ENCODE results near the gene TENM4.

TENM4 gene

DNA sequence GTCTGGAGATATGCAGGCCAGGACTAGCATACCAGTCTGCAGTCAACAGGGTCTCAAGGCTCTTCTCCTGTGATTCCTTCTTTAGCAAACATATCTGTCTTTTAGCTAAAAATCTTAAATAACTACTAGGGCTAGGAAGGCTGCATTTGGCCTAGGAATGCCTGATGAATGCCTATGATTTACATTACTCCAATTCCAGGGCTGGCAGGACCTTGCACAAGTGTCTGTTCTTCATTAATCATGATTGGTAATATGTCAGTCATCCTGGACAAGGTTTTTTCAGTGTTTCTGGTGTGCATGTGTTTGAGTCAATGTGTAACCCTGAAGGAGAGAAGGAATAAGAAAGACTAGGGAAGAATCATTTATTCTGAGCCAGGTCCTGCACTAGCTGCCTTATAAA, 585.7 kb downstream of the TENM4 start:
- Histone ChIP-seq H3K27ac (ENCODE audit: low read depth, low read length, severe bottlenecking) (no peak overlapping the region), H3K9me3 (ENCODE audit: control insufficient read depth, low read length) (no peaks in the 10 kb centered on the region), H3K4me3 (ENCODE audit: extremely low read depth, insufficient read depth, low read length, poor library complexity, severe bottlenecking) (no peak overlapping the region), H3K36me3 (ENCODE audit: control insufficient read depth, insufficient read depth, low read length) (peaks cover 8% of the 10 kb centered on the region), H3K4me1 (ENCODE audit: control insufficient read depth, insufficient read depth, low read length, poor library complexity, severe bottlenecking) (peaks cover 3% of the 10 kb centered on the region)

DNA sequence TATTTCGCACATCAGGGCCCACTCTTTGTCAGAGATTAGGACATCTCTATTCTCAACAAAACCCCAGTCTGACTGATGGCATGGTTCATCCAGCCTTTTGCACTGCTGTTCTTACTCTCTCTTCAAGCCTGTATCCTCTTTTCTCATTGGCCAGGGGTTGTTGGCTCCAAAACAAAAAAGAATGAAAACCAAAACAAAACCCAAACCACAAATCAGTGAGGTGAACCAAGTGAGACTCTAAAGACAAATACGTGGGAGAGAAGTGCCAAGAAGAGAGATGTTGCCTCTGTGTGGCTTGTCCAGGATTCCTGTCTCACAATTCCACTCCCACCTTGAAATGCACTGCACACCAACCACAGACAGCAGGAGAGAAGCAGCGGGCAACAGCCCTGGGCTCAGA, 587.3 kb downstream of the TENM4 start:
- WGBS, 2 experiments (ENCODE audit: insufficient coverage in 2 of 2), result 100% methylated on average over 1 to 2 of the region's 3 CpGs
- H3K4me3 ChIP-seq (ENCODE audit: extremely low read depth, insufficient read depth, low read length, poor library complexity, severe bottlenecking), result no peak overlapping the region
- peaks cover 3% of the 10 kb centered on the region for H3K4me1 ChIP-seq (ENCODE audit: control insufficient read depth, insufficient read depth, low read length, poor library complexity, severe bottlenecking)
- H3K9me3 ChIP-seq (ENCODE audit: control insufficient read depth, low read length), result no peaks in the 10 kb centered on the region
- no peak overlapping the region for H3K27ac ChIP-seq (ENCODE audit: low read depth, low read length, severe bottlenecking)
- H3K36me3 ChIP-seq (ENCODE audit: control insufficient read depth, insufficient read depth, low read length), result peaks cover 8% of the 10 kb centered on the region

DNA sequence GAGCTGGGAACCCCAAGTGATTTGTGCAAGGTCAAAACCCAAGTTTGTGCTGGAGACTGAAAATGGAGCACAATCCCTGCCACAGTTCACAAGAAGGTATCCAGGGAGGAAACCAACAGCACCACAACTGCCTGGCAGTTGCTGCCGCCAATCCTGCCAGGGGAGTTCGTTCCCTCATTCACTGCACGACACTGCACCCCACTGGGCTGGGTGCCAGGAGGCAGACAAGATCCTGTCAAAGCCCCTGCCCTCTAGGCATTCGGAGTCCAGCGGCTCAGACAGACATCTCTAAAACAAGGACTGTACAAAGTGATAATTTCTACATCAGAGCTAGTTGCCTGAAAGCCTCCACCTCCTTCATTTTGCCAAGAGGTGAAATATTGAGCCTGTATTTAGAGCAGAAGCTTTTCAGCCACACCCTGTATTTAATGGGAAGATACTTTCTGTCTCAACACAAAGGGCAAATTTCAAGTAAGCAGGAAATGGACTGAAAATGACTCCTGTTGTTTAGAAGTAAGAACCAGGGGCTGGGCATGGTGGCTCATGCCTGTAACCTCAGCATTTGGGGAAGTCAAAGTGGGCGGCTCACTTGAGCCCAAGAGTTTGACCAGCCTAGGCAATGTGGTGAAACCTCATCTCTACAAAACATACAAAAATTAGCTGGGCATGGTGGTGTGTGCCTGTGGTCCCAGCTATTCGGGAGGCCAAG, 588.8 kb downstream of the TENM4 start:
- no peak overlapping the region for H3K27ac ChIP-seq (ENCODE audit: low read depth, low read length, severe bottlenecking)
- peaks cover 8% of the 10 kb centered on the region for H3K36me3 ChIP-seq (ENCODE audit: control insufficient read depth, insufficient read depth, low read length)
- 94 to 95% methylated on average over 5 to 6 of the region's 7 CpGs for WGBS, 2 experiments (ENCODE audit: insufficient coverage in 2 of 2)
- no peaks in the 10 kb centered on the region for H3K9me3 ChIP-seq (ENCODE audit: control insufficient read depth, low read length)
- H3K4me1 ChIP-seq (ENCODE audit: control insufficient read depth, insufficient read depth, low read length, poor library complexity, severe bottlenecking), result no peaks in the 10 kb centered on the region
- no peak overlapping the region for H3K4me3 ChIP-seq (ENCODE audit: extremely low read depth, insufficient read depth, low read length, poor library complexity, severe bottlenecking)

DNA sequence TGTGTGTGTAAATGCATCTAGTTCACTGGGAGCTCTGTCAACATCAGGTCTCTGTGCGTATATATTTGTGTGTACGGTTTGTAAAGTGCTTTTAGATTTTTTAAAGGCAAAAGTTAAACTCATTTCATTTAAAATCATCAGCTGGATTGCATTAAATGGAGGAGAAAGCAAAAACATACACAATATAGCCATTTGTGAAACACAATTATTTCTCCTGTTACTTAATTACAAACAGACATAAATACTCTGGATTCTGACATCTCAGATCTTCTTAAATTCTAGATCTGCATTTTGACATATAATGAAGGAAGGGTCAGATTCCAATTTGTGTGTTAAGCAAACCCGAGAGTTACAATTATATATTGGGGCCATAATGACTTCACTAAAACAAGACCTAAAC, 590.8 kb downstream of the TENM4 start:
- Histone ChIP-seq H3K27ac (ENCODE audit: low read depth, low read length, severe bottlenecking) (no peak overlapping the region), H3K4me3 (ENCODE audit: extremely low read depth, insufficient read depth, low read length, poor library complexity, severe bottlenecking) (no peak overlapping the region), H3K36me3 (ENCODE audit: control insufficient read depth, insufficient read depth, low read length) (peaks cover 8% of the 10 kb centered on the region), H3K4me1 (ENCODE audit: control insufficient read depth, insufficient read depth, low read length, poor library complexity, severe bottlenecking) (no peaks in the 10 kb centered on the region), H3K9me3 (ENCODE audit: control insufficient read depth, low read length) (no peaks in the 10 kb centered on the region)
- no CpG with 5 or more reads among the region's 3 CpGs for WGBS, 2 experiments (ENCODE audit: insufficient coverage in 2 of 2)

DNA sequence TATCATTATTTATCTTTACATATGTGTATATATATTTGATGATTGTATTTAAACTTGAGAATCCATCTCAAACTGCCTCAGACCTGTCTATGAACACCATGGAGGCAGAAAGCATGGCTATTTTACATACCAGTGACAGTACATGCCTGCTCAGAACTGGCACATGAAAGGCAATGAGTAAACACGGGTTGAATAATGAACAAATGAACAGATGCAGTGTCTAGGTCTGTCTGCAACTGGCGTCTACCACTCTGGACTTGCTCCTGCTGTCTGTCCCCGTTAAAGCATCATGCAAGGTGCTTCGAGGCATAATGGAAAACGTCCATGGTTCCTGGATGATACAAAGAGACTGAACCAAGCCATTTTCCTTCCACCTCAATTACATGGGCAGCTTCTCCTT, 594.6 kb downstream of the TENM4 start:
- Histone ChIP-seq H3K4me3 (ENCODE audit: extremely low read depth, insufficient read depth, low read length, poor library complexity, severe bottlenecking) (no peak overlapping the region), H3K4me1 (ENCODE audit: control insufficient read depth, insufficient read depth, low read length, poor library complexity, severe bottlenecking) (no peaks in the 10 kb centered on the region), H3K27ac (ENCODE audit: low read depth, low read length, severe bottlenecking) (no peak overlapping the region), H3K36me3 (ENCODE audit: control insufficient read depth, insufficient read depth, low read length) (no peaks in the 10 kb centered on the region), H3K9me3 (ENCODE audit: control insufficient read depth, low read length) (no peaks in the 10 kb centered on the region)
- 94 to 95% methylated on average over 5 of the region's 5 CpGs for WGBS, 2 experiments (ENCODE audit: insufficient coverage in 2 of 2)

DNA sequence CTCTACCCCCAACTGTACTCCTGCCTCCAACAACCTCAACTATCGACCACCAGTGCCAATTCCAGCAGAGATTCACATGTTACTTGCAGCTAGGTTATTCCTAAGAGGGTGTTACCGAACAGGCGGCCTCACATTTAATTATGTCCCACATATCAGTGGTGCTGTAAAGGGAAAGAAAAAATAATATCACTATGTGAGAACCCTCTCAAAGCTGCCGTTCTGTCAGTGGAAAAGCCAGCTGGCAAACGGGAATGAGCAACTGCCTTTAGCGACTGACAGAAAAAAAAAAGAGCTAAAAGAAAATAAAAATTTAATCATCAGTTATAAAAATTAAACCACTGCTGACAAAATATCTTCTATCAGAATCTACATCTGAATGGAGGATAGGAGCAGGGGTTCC, 595.3 kb downstream of the TENM4 start:
- Histone ChIP-seq H3K9me3 (ENCODE audit: control insufficient read depth, low read length) (no peaks in the 10 kb centered on the region), H3K36me3 (ENCODE audit: control insufficient read depth, insufficient read depth, low read length) (no peaks in the 10 kb centered on the region), H3K4me3 (ENCODE audit: extremely low read depth, insufficient read depth, low read length, poor library complexity, severe bottlenecking) (no peak overlapping the region), H3K4me1 (ENCODE audit: control insufficient read depth, insufficient read depth, low read length, poor library complexity, severe bottlenecking) (no peaks in the 10 kb centered on the region), H3K27ac (ENCODE audit: low read depth, low read length, severe bottlenecking) (no peak overlapping the region)
- WGBS, 2 experiments (ENCODE audit: insufficient coverage in 2 of 2), result 80% methylated on average over 1 of the region's 6 CpGs; no CpG with 5 or more reads in 1 of the 2 experiments

DNA sequence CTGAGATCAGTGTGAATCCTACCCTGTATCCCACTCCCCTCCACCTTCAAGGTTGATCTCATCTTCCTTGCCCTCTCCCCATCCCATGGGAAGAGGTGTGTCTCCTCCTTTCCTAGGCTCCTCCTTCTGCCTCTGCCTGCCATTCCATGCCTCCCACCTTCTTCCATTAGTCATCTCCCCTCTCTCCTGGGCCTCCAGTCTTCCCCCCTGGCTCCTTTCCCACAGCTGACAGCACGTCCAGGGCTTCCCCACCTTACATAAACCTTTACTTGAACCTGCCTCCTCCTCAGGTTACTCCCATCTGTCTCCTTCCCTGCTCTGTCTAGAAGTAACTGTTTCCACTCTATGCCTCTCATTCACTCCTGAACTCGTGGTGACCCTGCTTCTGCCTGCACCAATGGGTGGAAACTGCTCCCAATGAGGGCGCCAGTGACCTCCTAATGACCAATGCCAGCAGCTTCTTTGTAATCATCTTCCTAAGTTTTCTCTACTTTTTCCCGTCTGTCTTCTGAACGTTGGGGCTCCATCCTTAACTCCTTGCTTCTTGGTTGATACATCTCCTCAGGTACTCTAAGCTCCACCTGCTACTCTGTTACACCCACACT, 599.3 kb downstream of the TENM4 start:
- 68 to 75% methylated on average over 5 of the region's 5 CpGs for WGBS, 2 experiments (ENCODE audit: insufficient coverage in 2 of 2)
- H3K36me3 ChIP-seq (ENCODE audit: control insufficient read depth, insufficient read depth, low read length), result no peaks in the 10 kb centered on the region
- no peak overlapping the region for H3K4me3 ChIP-seq (ENCODE audit: extremely low read depth, insufficient read depth, low read length, poor library complexity, severe bottlenecking)

DNA sequence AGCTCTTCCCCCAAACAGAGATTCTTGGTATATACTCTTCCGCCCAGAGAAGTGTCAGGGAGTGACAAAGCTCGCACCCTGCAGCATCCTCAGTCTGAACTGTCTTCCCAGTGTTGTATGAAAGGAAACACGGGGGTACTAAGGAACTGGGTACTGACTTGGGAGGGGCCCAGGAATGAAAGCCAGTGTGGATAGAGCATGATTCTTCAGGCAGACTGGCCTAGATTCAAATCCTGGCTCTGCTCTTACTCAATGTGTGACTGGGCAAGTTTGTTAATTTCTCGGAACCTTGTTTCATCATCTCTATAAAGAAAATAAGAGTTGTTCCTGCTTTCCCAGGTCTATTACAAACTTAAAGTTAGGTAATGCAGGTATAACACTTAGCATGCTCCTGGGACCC, 600.2 kb downstream of the TENM4 start:
- Histone ChIP-seq H3K4me1 (ENCODE audit: control insufficient read depth, insufficient read depth, low read length, poor library complexity, severe bottlenecking) (no peaks in the 10 kb centered on the region), H3K9me3 (ENCODE audit: control insufficient read depth, low read length) (no peaks in the 10 kb centered on the region), H3K4me3 (ENCODE audit: extremely low read depth, insufficient read depth, low read length, poor library complexity, severe bottlenecking) (no peak overlapping the region), H3K36me3 (ENCODE audit: control insufficient read depth, insufficient read depth, low read length) (no peaks in the 10 kb centered on the region), H3K27ac (ENCODE audit: low read depth, low read length, severe bottlenecking) (no peak overlapping the region)
- WGBS, 2 experiments (ENCODE audit: insufficient coverage in 2 of 2), result 88 to 90% methylated on average over 2 of the region's 4 CpGs

More for the DNA sequence above, 599.3 kb downstream of the TENM4 start:
- Histone ChIP-seq H3K27ac (ENCODE audit: low read depth, low read length, severe bottlenecking) (no peak overlapping the region), H3K4me1 (ENCODE audit: control insufficient read depth, insufficient read depth, low read length, poor library complexity, severe bottlenecking) (no peaks in the 10 kb centered on the region), H3K9me3 (ENCODE audit: control insufficient read depth, low read length) (no peaks in the 10 kb centered on the region)

DNA sequence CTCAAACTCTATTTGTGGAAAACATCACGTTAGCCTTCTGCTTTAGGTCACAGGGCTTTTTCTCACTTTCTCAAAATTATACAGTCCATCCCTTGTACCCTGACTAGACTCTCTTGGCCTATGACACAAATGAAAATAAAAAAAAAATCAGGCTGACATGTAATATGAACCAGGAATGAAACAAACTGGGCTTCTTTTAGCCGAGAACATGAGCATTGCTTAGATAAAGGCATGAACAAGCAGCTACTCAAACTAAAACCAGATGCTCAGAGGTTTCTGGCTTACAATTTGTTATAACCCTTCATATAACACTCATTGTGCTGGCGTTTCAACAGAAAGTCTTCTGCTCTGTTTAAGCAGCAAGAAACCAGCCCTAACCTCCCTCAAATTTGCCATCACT, 600.6 kb downstream of the TENM4 start:
- H3K4me1 ChIP-seq (ENCODE audit: control insufficient read depth, insufficient read depth, low read length, poor library complexity, severe bottlenecking), result no peaks in the 10 kb centered on the region
- no peaks in the 10 kb centered on the region for H3K9me3 ChIP-seq (ENCODE audit: control insufficient read depth, low read length)
- no peaks in the 10 kb centered on the region for H3K36me3 ChIP-seq (ENCODE audit: control insufficient read depth, insufficient read depth, low read length)
- WGBS, 2 experiments (ENCODE audit: insufficient coverage in 2 of 2), result 94 to 100% methylated on average over 3 of the region's 3 CpGs
- H3K4me3 ChIP-seq (ENCODE audit: extremely low read depth, insufficient read depth, low read length, poor library complexity, severe bottlenecking), result no peak overlapping the region
- no peak overlapping the region for H3K27ac ChIP-seq (ENCODE audit: low read depth, low read length, severe bottlenecking)

DNA sequence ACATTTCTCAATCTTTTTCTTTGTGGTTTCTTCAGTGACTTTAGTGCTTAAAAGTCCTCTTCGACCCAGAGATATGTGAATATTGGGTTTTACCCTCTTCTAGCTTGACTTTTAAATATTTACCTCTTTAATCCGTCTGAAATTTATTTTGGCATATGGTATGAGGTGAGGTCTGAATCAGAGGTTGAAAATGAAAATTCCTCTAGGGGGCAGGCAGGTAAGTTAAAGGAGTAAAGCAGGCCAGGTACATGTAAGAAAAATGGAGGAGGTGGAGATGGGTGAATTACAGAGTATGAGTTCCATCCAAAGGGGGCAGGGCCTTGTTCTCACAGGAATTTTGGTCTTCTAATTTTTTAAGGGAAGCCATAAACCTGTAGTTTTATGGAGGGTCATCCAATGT, 602.4 kb downstream of the TENM4 start:
- WGBS, 2 experiments (ENCODE audit: insufficient coverage in 2 of 2), result no CpG with 5 or more reads among the region's 2 CpGs
- no peaks in the 10 kb centered on the region for H3K9me3 ChIP-seq (ENCODE audit: control insufficient read depth, low read length)
- H3K27ac ChIP-seq (ENCODE audit: low read depth, low read length, severe bottlenecking), result no peak overlapping the region
- H3K36me3 ChIP-seq (ENCODE audit: control insufficient read depth, insufficient read depth, low read length), result no peaks in the 10 kb centered on the region
- H3K4me3 ChIP-seq (ENCODE audit: extremely low read depth, insufficient read depth, low read length, poor library complexity, severe bottlenecking), result no peak overlapping the region
- no peaks in the 10 kb centered on the region for H3K4me1 ChIP-seq (ENCODE audit: control insufficient read depth, insufficient read depth, low read length, poor library complexity, severe bottlenecking)

DNA sequence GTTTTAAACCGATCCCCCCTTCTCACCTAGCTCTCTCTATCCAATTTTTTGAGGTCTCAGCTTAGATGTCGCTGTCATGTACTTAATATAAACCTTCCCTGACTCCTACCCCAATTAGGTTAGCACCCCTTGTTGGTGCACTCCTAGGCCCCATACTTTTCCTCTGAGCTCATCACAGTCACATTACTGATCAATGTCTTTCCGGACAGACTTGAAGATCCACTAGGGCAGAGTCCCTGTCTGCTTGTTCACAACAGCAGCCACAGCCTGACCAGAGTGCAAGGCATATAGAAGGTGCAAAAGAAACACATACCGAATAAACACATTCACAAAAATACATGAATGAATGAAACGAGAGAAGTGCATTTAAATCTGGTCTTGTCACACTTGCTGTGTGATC, 605.2 kb downstream of the TENM4 start:
- no peaks in the 10 kb centered on the region for H3K36me3 ChIP-seq (ENCODE audit: control insufficient read depth, insufficient read depth, low read length)
- no peaks in the 10 kb centered on the region for H3K9me3 ChIP-seq (ENCODE audit: control insufficient read depth, low read length)
- no peak overlapping the region for H3K27ac ChIP-seq (ENCODE audit: low read depth, low read length, severe bottlenecking)
- WGBS, 2 experiments (ENCODE audit: insufficient coverage in 2 of 2), result 89 to 90% methylated on average over 2 to 4 of the region's 5 CpGs
- H3K4me3 ChIP-seq (ENCODE audit: extremely low read depth, insufficient read depth, low read length, poor library complexity, severe bottlenecking), result no peak overlapping the region
- no peaks in the 10 kb centered on the region for H3K4me1 ChIP-seq (ENCODE audit: control insufficient read depth, insufficient read depth, low read length, poor library complexity, severe bottlenecking)
